GM12878 (cell line): ENCODE measurements around the gene EML5. TPM values are rescaled to one million over a fixed set of nuclear protein-coding genes. Genes with fewer than 3 reads are reported as not detected.

Source experiments
- ATAC-seq: fragments of 200-7000 bp; cut with Tn5 transposase; 3 replicates; pipeline ENCODE4 v1.9.1; 2020; ENCODE audit warnings: mild to moderate bottlenecking, moderate library complexity
- BruUV-seq: library from RNA; stranded (reverse); fragments of 400-500 nt; replicated peaks from 2 replicates; lab custom pipeline; 2021; lab: Mats Ljungman, UMichigan
- CTCF ChIA-PET: fragments of 300-600 bp; sonication (Branson Sonifier 250); formaldehyde crosslinking; extraction: SDS; loops from one replicate; lab custom pipeline; 2021; ENCODE audit warnings: inconsistent platforms; lab: Yijun Ruan, JAX
- POLR2A ChIA-PET: fragments of 350-600 bp; formaldehyde crosslinking; extraction: SDS; loops from one replicate; lab custom pipeline; 2021; ENCODE audit warnings: inconsistent platforms; lab: Charles Lee
- RAD21 ChIA-PET: fragments of 300-600 bp; sonication (Branson Sonifier 250); formaldehyde crosslinking; loops from one replicate; lab custom pipeline; 2023; ENCODE audit warnings: antibody characterized with exemption; ENCODE audit not compliant: unreplicated experiment; lab: Charles Lee
- SMC1A ChIA-PET: fragments of 300-600 bp; sonication (Branson Sonifier 250); formaldehyde crosslinking; loops from one replicate; lab custom pipeline; 2023; ENCODE audit not compliant: unreplicated experiment, uncharacterized antibody; lab: Charles Lee
- DNase-seq: peaks from one replicate; pipeline ENCODE4 v3.0.0-alpha.2; 2011; ENCODE audit warnings: low read depth, low spot score
- FAIRE-seq: peaks from 3 replicates; lab custom pipeline; 2011; peaks lifted over from hg19 to GRCh38; lab: Jason Lieb, UNC
- H2AFZ ChIP-seq: 2 replicates; pipeline ENCODE4 v1.6.0; 2011; ENCODE audit warnings: low read depth, low read length, control low read depth; ENCODE audit not compliant: control insufficient read depth
- H3K27ac ChIP-seq: 2 replicates; pipeline ENCODE4 v1.5.1; 2011; ENCODE audit warnings: control low read depth; ENCODE audit not compliant: control insufficient read depth, insufficient read depth
- H3K27me3 ChIP-seq, 2 experiments: replicated peaks in 1 of 2; 2 replicates each; pipeline versions ENCODE4 v1.6.0 to v1.6.1; 2011; ENCODE audit warnings: low read length in 1 of 2; ENCODE audit not compliant: control insufficient read depth in 2 of 2, insufficient read depth in 2 of 2
- H3K36me3 ChIP-seq, 2 experiments: 2 replicates each; pipeline ENCODE4 v1.5.1; 2011; ENCODE audit warnings: low read length in 1 of 2; ENCODE audit not compliant: control insufficient read depth in 2 of 2, insufficient read depth in 2 of 2
- H3K4me1 ChIP-seq: 2 replicates; pipeline ENCODE4 v1.6.1; 2011; ENCODE audit warnings: mild to moderate bottlenecking, low read length, moderate library complexity, mixed read lengths; ENCODE audit not compliant: control insufficient read depth, insufficient read depth
- H3K4me2 ChIP-seq: 2 replicates; pipeline ENCODE4 v1.6.0; 2011; ENCODE audit warnings: control low read depth; ENCODE audit not compliant: control insufficient read depth, insufficient read depth
- H3K4me3 ChIP-seq: fragments of 200-600 bp; sonication (generic); 2 replicates; pipeline ENCODE4 v1.5.1; 2016
- H3K79me2 ChIP-seq: 2 replicates; pipeline ENCODE4 v1.6.0; 2011; ENCODE audit warnings: low read length; ENCODE audit not compliant: control insufficient read depth, insufficient read depth
- H3K9ac ChIP-seq: 2 replicates; pipeline ENCODE4 v1.8.0; 2011; ENCODE audit warnings: low read length, control low read depth, mixed read lengths; ENCODE audit not compliant: control insufficient read depth, insufficient read depth
- H3K9me3 ChIP-seq: replicated peaks from 3 replicates; pipeline ENCODE4 v1.5.1; 2011; ENCODE audit warnings: mild to moderate bottlenecking, low read length; ENCODE audit not compliant: control insufficient read depth, insufficient read depth
- H4K20me1 ChIP-seq: 2 replicates; pipeline ENCODE4 v1.6.0; 2011; ENCODE audit not compliant: control insufficient read depth, insufficient read depth
- CEBPB ChIP-seq, 2 experiments: fragments of 150-350 bp in 1 of 2; IDR thresholded peaks; 2 replicates each; pipeline ENCODE4 v1.6.1; 2012 to 2014; ENCODE audit warnings: low read depth in 2 of 2, low read length in 2 of 2, borderline replicate concordance in 1 of 2, inconsistent platforms in 1 of 2
- CREB1 ChIP-seq: IDR thresholded peaks from 2 replicates; pipeline ENCODE4 v1.6.1; 2012; ENCODE audit warnings: low read depth, mild to moderate bottlenecking, inconsistent platforms
- HCFC1 ChIP-seq: fragments of 150-350 bp; IDR thresholded peaks from 2 replicates; pipeline ENCODE4 v1.6.1; 2014; ENCODE audit warnings: low read length
- HDAC2 ChIP-seq: fragments of 200-600 bp; sonication (generic); IDR thresholded peaks from 2 replicates; pipeline ENCODE4 v1.6.1; 2017
- NBN ChIP-seq: fragments of 450-650 bp; IDR thresholded peaks from 2 replicates; pipeline ENCODE4 v1.6.1; 2016
- SMAD5 ChIP-seq: IDR thresholded peaks from 2 replicates; pipeline ENCODE4 v1.6.1; 2016; ENCODE audit warnings: antibody characterized with exemption, low read depth
- TCF7 ChIP-seq: IDR thresholded peaks from 2 replicates; pipeline ENCODE4 v1.6.1; 2014; ENCODE audit warnings: antibody characterized with exemption, borderline replicate concordance
- WGBS: methylation state at CpG from one replicate; pipeline ENCODE4 v1.1.6; 2016; ENCODE audit warnings: low lambda C conversion rate; ENCODE audit not compliant: insufficient replicate concordance, insufficient coverage; ENCODE audit errors: missing lambda C conversion rate; 5-methylcytosine and 5-hydroxymethylcytosine counted together
- in situ Hi-C: fragments of 300-500 bp; cut with MboI; formaldehyde crosslinking; loops from 9 replicates; pipeline ENCODE4 v1.14.3; 2018; ENCODE audit warnings: mixed read lengths
- intact Hi-C: fragments of 100-400 bp; cut with micrococcal nuclease; formaldehyde crosslinking; loops from one replicate; pipeline ENCODE4 v1.14.2; 2022; ENCODE audit not compliant: unreplicated experiment
- polyA plus RNA-seq, 11 experiments: library from polyadenylated mRNA; depleted of rRNA in 4 of 11; unstranded in 6 of 11; stranded (reverse) in 5 of 11; fragments of >200 nt; fragmentation: Nextera tagmentation in 4 of 11; fragmentation: Illumina TruSeq in 1 of 11; extraction: Ambion mirVana in 4 of 11; extraction: Trizol in 1 of 11; gene quantifications; 1 replicate in 1 of 11; 2 replicates in 10 of 11; pipeline versions ENCODE4 v1.2.1 to v1.2.3, GENCODE V29; 2011 to 2016; ENCODE audit warnings: inconsistent platforms in 2 of 11, missing spikeins in 2 of 11, low read depth in 1 of 11
- total RNA-seq, 4 experiments: library from RNA; depleted of rRNA in 3 of 4; stranded (reverse); fragments of >200 nt in 3 of 4; fragmentation: Illumina TruSeq in 1 of 4; extraction: Trizol in 1 of 4; gene quantifications; 2 replicates each; pipeline versions ENCODE4 v1.2.1 to v1.2.3, GENCODE V29; 2013 to 2021
- TF ChIP-seq, protein P1 (sequence below): fragments of 450-650 bp; IDR thresholded peaks from 2 replicates; pipeline ENCODE4 v1.6.1; 2016; ENCODE audit warnings: mild to moderate bottlenecking
- TF ChIP-seq, protein P2 (sequence below): fragments of 450-650 bp; IDR thresholded peaks from 2 replicates; pipeline ENCODE4 v1.6.1; 2017; ENCODE audit warnings: mild to moderate bottlenecking, moderate library complexity
- TF ChIP-seq, protein P3 (sequence below): IDR thresholded peaks from 2 replicates; pipeline ENCODE4 v1.6.1; 2012; ENCODE audit warnings: low read depth, low read length, improper control_type of control experiment
- TF ChIP-seq, protein P4 (sequence below): fragments of 450-650 bp; IDR thresholded peaks from 2 replicates; pipeline ENCODE4 v1.6.1; 2018; ENCODE audit warnings: mild to moderate bottlenecking, low read depth, moderate library complexity; ENCODE audit not compliant: partially characterized antibody
- TF ChIP-seq, protein P5 (sequence below): fragments of 450-650 bp; IDR thresholded peaks from 2 replicates; pipeline ENCODE4 v1.6.1; 2017; ENCODE audit warnings: mild to moderate bottlenecking, low read depth, inconsistent platforms; ENCODE audit not compliant: poor library complexity, severe bottlenecking

The EML5 gene
- total and polyA plus RNA-seq, 10 of the 15 experiments (the other 5 are each of a cell fraction or from before 2014, with no cell fraction given), result 0.08 to 0.35 (median 0.22) TPM; not detected in 1

DNA sequence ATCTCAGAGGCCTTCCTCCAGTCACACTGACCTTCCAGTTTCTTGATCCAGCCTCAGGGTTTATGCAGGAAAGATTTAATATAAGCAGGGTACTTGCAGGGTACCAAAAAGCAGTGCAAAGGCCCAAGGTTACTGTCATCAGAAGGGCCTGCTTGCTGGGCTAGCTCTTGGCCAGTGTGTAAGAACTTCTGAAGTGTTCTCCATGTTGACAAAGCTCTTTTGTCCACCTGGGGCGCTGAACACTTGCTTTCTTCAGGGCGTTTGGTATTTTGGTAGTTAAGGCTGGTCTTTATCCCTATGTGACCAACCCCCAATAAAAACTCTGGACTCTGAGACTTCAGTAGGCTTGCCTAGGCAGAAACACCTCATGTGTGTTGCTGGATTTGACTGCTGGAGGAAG lies 160.2 kb downstream of the EML5 start:
- Histone ChIP-seq H4K20me1 (no peaks in the 10 kb centered on the region), H3K27me3 (no peaks in the 10 kb centered on the region), H3K9me3 (no peaks in the 10 kb centered on the region), H3K4me3 (no peak overlapping the region), H3K36me3 (no peaks in the 10 kb centered on the region), H2AFZ (no peak overlapping the region), H3K79me2 (no peaks in the 10 kb centered on the region), H3K9ac (no peak overlapping the region), H3K4me2 (no peak overlapping the region), H3K27ac (no peak overlapping the region), H3K4me1 (no peaks in the 10 kb centered on the region)
- ATAC-seq, result no peak
- no peak for FAIRE-seq
- BruUV-seq, result no TSS peak
- intact Hi-C loops (no loop called here), in situ Hi-C loops (no loop called here)
- ChIA-PET SMC1A (no interaction called here), RAD21 (no interaction called here), CTCF (interaction anchor here (0.5 to 1.2 kb wide), 2 partner anchors 35 to 1584 kb away, joined by 3 read pairs; no protein-coding TSS in a partner anchor), POLR2A (no interaction called here)
- WGBS, result 72% methylated on average over 2 of the region's 2 CpGs
- no peak for DNase-seq
- TF ChIP-seq, protein P1, sequence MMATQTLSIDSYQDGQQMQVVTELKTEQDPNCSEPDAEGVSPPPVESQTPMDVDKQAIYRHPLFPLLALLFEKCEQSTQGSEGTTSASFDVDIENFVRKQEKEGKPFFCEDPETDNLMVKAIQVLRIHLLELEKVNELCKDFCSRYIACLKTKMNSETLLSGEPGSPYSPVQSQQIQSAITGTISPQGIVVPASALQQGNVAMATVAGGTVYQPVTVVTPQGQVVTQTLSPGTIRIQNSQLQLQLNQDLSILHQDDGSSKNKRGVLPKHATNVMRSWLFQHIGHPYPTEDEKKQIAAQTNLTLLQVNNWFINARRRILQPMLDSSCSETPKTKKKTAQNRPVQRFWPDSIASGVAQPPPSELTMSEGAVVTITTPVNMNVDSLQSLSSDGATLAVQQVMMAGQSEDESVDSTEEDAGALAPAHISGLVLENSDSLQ, result no peak
- TF ChIP-seq TCF7 (no peak), CREB1 (no peak), HDAC2 (no peak), HCFC1 (no peak), NBN (no peak), CEBPB (IDR thresholded peaks at IDR 0.05; ENCODE audit: borderline replicate concordance in 1 of 2, low read depth in 2 of 2, low read length in 2 of 2) (no peak), SMAD5 (no peak)
- TF ChIP-seq, protein P2, sequence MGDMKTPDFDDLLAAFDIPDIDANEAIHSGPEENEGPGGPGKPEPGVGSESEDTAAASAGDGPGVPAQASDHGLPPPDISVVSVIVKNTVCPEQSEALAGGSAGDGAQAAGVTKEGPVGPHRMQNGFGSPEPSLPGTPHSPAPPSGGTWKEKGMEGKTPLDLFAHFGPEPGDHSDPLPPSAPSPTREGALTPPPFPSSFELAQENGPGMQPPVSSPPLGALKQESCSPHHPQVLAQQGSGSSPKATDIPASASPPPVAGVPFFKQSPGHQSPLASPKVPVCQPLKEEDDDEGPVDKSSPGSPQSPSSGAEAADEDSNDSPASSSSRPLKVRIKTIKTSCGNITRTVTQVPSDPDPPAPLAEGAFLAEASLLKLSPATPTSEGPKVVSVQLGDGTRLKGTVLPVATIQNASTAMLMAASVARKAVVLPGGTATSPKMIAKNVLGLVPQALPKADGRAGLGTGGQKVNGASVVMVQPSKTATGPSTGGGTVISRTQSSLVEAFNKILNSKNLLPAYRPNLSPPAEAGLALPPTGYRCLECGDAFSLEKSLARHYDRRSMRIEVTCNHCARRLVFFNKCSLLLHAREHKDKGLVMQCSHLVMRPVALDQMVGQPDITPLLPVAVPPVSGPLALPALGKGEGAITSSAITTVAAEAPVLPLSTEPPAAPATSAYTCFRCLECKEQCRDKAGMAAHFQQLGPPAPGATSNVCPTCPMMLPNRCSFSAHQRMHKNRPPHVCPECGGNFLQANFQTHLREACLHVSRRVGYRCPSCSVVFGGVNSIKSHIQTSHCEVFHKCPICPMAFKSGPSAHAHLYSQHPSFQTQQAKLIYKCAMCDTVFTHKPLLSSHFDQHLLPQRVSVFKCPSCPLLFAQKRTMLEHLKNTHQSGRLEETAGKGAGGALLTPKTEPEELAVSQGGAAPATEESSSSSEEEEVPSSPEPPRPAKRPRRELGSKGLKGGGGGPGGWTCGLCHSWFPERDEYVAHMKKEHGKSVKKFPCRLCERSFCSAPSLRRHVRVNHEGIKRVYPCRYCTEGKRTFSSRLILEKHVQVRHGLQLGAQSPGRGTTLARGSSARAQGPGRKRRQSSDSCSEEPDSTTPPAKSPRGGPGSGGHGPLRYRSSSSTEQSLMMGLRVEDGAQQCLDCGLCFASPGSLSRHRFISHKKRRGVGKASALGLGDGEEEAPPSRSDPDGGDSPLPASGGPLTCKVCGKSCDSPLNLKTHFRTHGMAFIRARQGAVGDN, result no peak
- TF ChIP-seq, protein P3, sequence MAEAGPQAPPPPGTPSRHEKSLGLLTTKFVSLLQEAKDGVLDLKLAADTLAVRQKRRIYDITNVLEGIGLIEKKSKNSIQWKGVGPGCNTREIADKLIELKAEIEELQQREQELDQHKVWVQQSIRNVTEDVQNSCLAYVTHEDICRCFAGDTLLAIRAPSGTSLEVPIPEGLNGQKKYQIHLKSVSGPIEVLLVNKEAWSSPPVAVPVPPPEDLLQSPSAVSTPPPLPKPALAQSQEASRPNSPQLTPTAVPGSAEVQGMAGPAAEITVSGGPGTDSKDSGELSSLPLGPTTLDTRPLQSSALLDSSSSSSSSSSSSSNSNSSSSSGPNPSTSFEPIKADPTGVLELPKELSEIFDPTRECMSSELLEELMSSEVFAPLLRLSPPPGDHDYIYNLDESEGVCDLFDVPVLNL, result no peak
- TF ChIP-seq, protein P4, sequence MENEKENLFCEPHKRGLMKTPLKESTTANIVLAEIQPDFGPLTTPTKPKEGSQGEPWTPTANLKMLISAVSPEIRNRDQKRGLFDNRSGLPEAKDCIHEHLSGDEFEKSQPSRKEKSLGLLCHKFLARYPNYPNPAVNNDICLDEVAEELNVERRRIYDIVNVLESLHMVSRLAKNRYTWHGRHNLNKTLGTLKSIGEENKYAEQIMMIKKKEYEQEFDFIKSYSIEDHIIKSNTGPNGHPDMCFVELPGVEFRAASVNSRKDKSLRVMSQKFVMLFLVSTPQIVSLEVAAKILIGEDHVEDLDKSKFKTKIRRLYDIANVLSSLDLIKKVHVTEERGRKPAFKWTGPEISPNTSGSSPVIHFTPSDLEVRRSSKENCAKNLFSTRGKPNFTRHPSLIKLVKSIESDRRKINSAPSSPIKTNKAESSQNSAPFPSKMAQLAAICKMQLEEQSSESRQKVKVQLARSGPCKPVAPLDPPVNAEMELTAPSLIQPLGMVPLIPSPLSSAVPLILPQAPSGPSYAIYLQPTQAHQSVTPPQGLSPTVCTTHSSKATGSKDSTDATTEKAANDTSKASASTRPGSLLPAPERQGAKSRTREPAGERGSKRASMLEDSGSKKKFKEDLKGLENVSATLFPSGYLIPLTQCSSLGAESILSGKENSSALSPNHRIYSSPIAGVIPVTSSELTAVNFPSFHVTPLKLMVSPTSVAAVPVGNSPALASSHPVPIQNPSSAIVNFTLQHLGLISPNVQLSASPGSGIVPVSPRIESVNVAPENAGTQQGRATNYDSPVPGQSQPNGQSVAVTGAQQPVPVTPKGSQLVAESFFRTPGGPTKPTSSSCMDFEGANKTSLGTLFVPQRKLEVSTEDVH, result no peak
- TF ChIP-seq, protein P5, sequence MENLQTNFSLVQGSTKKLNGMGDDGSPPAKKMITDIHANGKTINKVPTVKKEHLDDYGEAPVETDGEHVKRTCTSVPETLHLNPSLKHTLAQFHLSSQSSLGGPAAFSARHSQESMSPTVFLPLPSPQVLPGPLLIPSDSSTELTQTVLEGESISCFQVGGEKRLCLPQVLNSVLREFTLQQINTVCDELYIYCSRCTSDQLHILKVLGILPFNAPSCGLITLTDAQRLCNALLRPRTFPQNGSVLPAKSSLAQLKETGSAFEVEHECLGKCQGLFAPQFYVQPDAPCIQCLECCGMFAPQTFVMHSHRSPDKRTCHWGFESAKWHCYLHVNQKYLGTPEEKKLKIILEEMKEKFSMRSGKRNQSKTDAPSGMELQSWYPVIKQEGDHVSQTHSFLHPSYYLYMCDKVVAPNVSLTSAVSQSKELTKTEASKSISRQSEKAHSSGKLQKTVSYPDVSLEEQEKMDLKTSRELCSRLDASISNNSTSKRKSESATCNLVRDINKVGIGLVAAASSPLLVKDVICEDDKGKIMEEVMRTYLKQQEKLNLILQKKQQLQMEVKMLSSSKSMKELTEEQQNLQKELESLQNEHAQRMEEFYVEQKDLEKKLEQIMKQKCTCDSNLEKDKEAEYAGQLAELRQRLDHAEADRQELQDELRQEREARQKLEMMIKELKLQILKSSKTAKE, result no peak
